A549 (cell line): ENCODE measurements around the gene CSE1L. TPM values are rescaled to one million over a fixed set of nuclear protein-coding genes. Genes with fewer than 3 reads are reported as not detected.

Experiments used
- ATAC-seq, 2 experiments: fragments of 200-7000 bp in 1 of 2; fragments of >200 bp in 1 of 2; cut with Nextera tagmentation in 1 of 2; cut with Tn5 transposase in 1 of 2; 3 replicates each; pipeline versions ENCODE4 v1.8.0 to v1.9.1; 2018 to 2020; ENCODE audit warnings: mild to moderate bottlenecking in 1 of 2, moderate library complexity in 1 of 2
- CTCF ChIA-PET: fragments of 300-600 bp; sonication (Branson Sonifier 250); formaldehyde crosslinking; extraction: SDS; loops from one replicate; lab custom pipeline; 2021; ENCODE audit warnings: antibody characterized with exemption, inconsistent platforms; lab: Yijun Ruan, JAX
- POLR2A ChIA-PET: fragments of 350-600 bp; formaldehyde crosslinking; extraction: SDS; loops from one replicate; lab custom pipeline; 2021; ENCODE audit warnings: antibody characterized with exemption, inconsistent platforms; lab: Yijun Ruan, JAX
- DNase-seq, 2 experiments: peaks; one replicate each; pipeline versions ENCODE4 v3.0.0 to v3.0.0-alpha.2; 2011 to 2016; ENCODE audit warnings: low read depth in 1 of 2, low spot score in 1 of 2
- FAIRE-seq: peaks from 2 replicates; lab custom pipeline; 2011; peaks lifted over from hg19 to GRCh38; lab: Jason Lieb, UNC
- H3K27ac ChIP-seq, 2 experiments: fragments of >200 bp; sonication (Bioruptor Twin); formaldehyde crosslinking; 3 replicates each; pipeline ENCODE4 v1.5.1; 2016 to 2017
- H3K4me1 ChIP-seq: fragments of >200 bp; sonication (Bioruptor Twin); formaldehyde crosslinking; 3 replicates; pipeline ENCODE4 v1.6.1; 2016
- H3K4me2 ChIP-seq: fragments of >200 bp; sonication (Bioruptor Twin); formaldehyde crosslinking; 3 replicates; pipeline ENCODE4 v1.6.1; 2016
- H3K4me3 ChIP-seq: fragments of >200 bp; sonication (Bioruptor Twin); formaldehyde crosslinking; 3 replicates; pipeline ENCODE4 v1.5.1; 2016
- H3K9me3 ChIP-seq: fragments of >200 bp; sonication (Bioruptor Twin); formaldehyde crosslinking; 3 replicates; pipeline ENCODE4 v1.6.1; 2016
- BHLHE40 ChIP-seq: IDR thresholded peaks from 2 replicates; pipeline ENCODE4 v1.6.1; 2012; ENCODE audit warnings: low read depth, low read length, inconsistent platforms
- CBX2 ChIP-seq: fragments of 200-600 bp; sonication (generic); IDR thresholded peaks from 2 replicates; pipeline ENCODE4 v1.6.1; 2016; ENCODE audit warnings: low read depth, mild to moderate bottlenecking, borderline replicate concordance
- CBX8 ChIP-seq: fragments of 200-600 bp; sonication (generic); IDR thresholded peaks from 2 replicates; pipeline ENCODE4 v1.6.1; 2016
- CHD2 ChIP-seq: fragments of 150-350 bp; IDR thresholded peaks from 2 replicates; pipeline ENCODE4 v1.6.1; 2014; ENCODE audit warnings: low read length; ENCODE audit not compliant: partially characterized antibody
- EHF ChIP-seq: fragments of 250-450 bp; sonication (Bioruptor Pico); IDR thresholded peaks from 2 replicates; pipeline ENCODE4 v1.5.0; 2020; ENCODE audit warnings: mild to moderate bottlenecking
- EP300 ChIP-seq, 2 experiments: fragments of >200 bp; sonication (Bioruptor Twin); formaldehyde crosslinking; IDR thresholded peaks; 2 replicates in 1 of 2; 3 replicates in 1 of 2; pipeline ENCODE4 v1.6.1; 2016 to 2017
- GATA3 ChIP-seq: IDR thresholded peaks from 2 replicates; pipeline ENCODE4 v1.6.1; 2012; ENCODE audit warnings: borderline replicate concordance
- HEYL ChIP-seq: fragments of 250-450 bp; sonication (Bioruptor Pico); IDR thresholded peaks from 2 replicates; pipeline ENCODE4 v1.8.0; 2021; ENCODE audit warnings: mild to moderate bottlenecking, moderate library complexity
- HOXB13 ChIP-seq: fragments of 250-450 bp; sonication (Bioruptor Pico); IDR thresholded peaks from 2 replicates; pipeline ENCODE4 v1.5.0; 2020; ENCODE audit warnings: low read depth, mild to moderate bottlenecking, moderate library complexity
- HOXB5 ChIP-seq: fragments of 250-450 bp; sonication (Bioruptor Pico); IDR thresholded peaks from 2 replicates; pipeline ENCODE4 v1.5.0; 2020; ENCODE audit warnings: mild to moderate bottlenecking, moderate library complexity
- JUNB ChIP-seq: fragments of >200 bp; sonication (Bioruptor Twin); formaldehyde crosslinking; IDR thresholded peaks from 2 replicates; pipeline ENCODE4 v1.6.1; 2016
- MAFK ChIP-seq: fragments of 450-650 bp; IDR thresholded peaks from 2 replicates; pipeline ENCODE4 v1.6.1; 2014; ENCODE audit not compliant: partially characterized antibody
- NPAS2 ChIP-seq: fragments of 250-450 bp; sonication (Bioruptor Pico); IDR thresholded peaks from 2 replicates; pipeline ENCODE4 v1.8.0; 2022; ENCODE audit warnings: mild to moderate bottlenecking, moderate library complexity, borderline replicate concordance
- POLR2A ChIP-seq: IDR thresholded peaks from 2 replicates; pipeline ENCODE4 v1.6.1; 2012; ENCODE audit warnings: mild to moderate bottlenecking, low read length
- POLR2AphosphoS2 ChIP-seq: conservative IDR thresholded peaks from 2 replicates; pipeline ENCODE4 v1.6.1; 2012; ENCODE audit warnings: low read length, improper control_type of control experiment, inconsistent platforms
- SMC3 ChIP-seq: fragments of >200 bp; sonication (Bioruptor Twin); formaldehyde crosslinking; IDR thresholded peaks from 3 replicates; pipeline ENCODE4 v1.6.1; 2018; ENCODE audit warnings: inconsistent platforms
- ZFP36 ChIP-seq: fragments of 450-650 bp; IDR thresholded peaks from 2 replicates; pipeline ENCODE4 v1.6.1; 2014; ENCODE audit warnings: borderline replicate concordance; ENCODE audit not compliant: partially characterized antibody
- ZNF302 ChIP-seq: fragments of 250-450 bp; sonication (Bioruptor Pico); IDR thresholded peaks from 2 replicates; pipeline ENCODE4 v1.9.0; 2021; ENCODE audit warnings: inconsistent platforms, mild to moderate bottlenecking, moderate library complexity
- WGBS: methylation state at CpG from one replicate; pipeline ENCODE4 v1.1.6; 2017; ENCODE audit errors: missing lambda C conversion rate; 5-methylcytosine and 5-hydroxymethylcytosine counted together
- polyA plus RNA-seq, 4 experiments: library from polyadenylated mRNA; depleted of rRNA in 3 of 4; stranded (reverse); fragments of >200 nt; fragmentation: RNase III in 1 of 4; extraction: RNeasy Plus Mini Kit Qiagen cat#74134 plus additional on column Dnase treatment in 1 of 4; gene quantifications; 2 replicates in 3 of 4; 3 replicates in 1 of 4; pipeline ENCODE4 v1.2.3, GENCODE V29; 2011 to 2017
- TF ChIP-seq, protein P1 (sequence below): IDR thresholded peaks from 2 replicates; pipeline ENCODE4 v1.6.1; 2012
- TF ChIP-seq, protein P2 (sequence below): fragments of 150-350 bp; IDR thresholded peaks from 2 replicates; pipeline ENCODE4 v1.6.1; 2014; ENCODE audit warnings: low read depth, mild to moderate bottlenecking, low read length
- TF ChIP-seq, protein P3 (sequence below): fragments of 200-600 bp; sonication (generic); IDR thresholded peaks from 2 replicates; pipeline ENCODE4 v1.6.1; 2016; ENCODE audit warnings: antibody characterized with exemption, mild to moderate bottlenecking, moderate library complexity
- TF ChIP-seq, protein P4 (sequence below): fragments of 450-650 bp; IDR thresholded peaks from 2 replicates; pipeline ENCODE4 v1.6.1; 2014; ENCODE audit warnings: antibody characterized with exemption
- TF ChIP-seq, protein P5 (sequence below): fragments of >200 bp; sonication (Bioruptor Twin); formaldehyde crosslinking; IDR thresholded peaks from 2 replicates; pipeline ENCODE4 v1.6.1; 2016
- TF ChIP-seq, protein P6 (sequence below): IDR thresholded peaks from 2 replicates; pipeline ENCODE4 v1.6.1; 2012

The CSE1L gene
- polyA plus RNA-seq, 2 of the 4 experiments (the other 2 are of a cell fraction) = 116 to 125 TPM

DNA sequence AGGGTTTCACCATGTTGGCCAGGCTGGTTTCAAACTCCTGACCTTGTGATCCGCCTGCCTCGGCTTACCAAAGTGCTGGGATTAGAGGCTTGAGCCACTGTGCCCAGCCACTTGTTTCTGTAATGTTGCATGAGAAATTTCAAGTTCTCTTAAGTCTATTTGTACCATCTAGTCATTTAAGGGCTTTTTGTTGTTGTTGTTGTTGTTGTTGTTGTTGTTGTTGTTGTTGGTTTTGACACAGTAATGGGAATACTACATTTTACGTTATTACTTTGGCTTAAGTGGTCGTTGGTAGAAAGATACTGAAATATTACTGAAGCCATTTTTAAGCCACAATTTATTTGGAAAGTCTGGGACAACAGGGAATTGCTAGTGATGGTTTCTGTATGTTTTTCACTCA is 52.0 kb downstream of the CSE1L start:
- no peak for ATAC-seq
- H3K4me3 ChIP-seq = no peak overlapping the region
- no peaks in the 10 kb centered on the region for H3K4me1 ChIP-seq
- TF ChIP-seq HEYL (CRISPR knock-in tag) = no peak
- no peak for TF ChIP-seq POLR2A
- no peak for TF ChIP-seq ZNF302 (CRISPR knock-in tag)
- TF ChIP-seq, protein P1, sequence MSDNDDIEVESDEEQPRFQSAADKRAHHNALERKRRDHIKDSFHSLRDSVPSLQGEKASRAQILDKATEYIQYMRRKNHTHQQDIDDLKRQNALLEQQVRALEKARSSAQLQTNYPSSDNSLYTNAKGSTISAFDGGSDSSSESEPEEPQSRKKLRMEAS = no peak
- no peak for TF ChIP-seq CBX8
- no peak for TF ChIP-seq ZFP36
- TF ChIP-seq, protein P2, sequence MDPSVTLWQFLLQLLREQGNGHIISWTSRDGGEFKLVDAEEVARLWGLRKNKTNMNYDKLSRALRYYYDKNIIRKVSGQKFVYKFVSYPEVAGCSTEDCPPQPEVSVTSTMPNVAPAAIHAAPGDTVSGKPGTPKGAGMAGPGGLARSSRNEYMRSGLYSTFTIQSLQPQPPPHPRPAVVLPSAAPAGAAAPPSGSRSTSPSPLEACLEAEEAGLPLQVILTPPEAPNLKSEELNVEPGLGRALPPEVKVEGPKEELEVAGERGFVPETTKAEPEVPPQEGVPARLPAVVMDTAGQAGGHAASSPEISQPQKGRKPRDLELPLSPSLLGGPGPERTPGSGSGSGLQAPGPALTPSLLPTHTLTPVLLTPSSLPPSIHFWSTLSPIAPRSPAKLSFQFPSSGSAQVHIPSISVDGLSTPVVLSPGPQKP = no peak
- TF ChIP-seq MAFK = no peak
- TF ChIP-seq NPAS2 (CRISPR knock-in tag) = no peak
- no peak for TF ChIP-seq HOXB5 (CRISPR knock-in tag)
- no peak for TF ChIP-seq SMC3
- POLR2A ChIA-PET = no interaction called here
- 96% methylated on average over 4 of the region's 4 CpGs for WGBS
- DNase-seq = no peak
- H3K27ac ChIP-seq = no peak overlapping the region
- CTCF ChIA-PET = interaction anchor here (1.1 to 1.5 kb wide), 2 partner anchors 12 to 119 kb away, joined by 3 read pairs; no protein-coding TSS in a partner anchor
- no peaks in the 10 kb centered on the region for H3K9me3 ChIP-seq
- no peak overlapping the region for H3K4me2 ChIP-seq
- FAIRE-seq = no peak

DNA sequence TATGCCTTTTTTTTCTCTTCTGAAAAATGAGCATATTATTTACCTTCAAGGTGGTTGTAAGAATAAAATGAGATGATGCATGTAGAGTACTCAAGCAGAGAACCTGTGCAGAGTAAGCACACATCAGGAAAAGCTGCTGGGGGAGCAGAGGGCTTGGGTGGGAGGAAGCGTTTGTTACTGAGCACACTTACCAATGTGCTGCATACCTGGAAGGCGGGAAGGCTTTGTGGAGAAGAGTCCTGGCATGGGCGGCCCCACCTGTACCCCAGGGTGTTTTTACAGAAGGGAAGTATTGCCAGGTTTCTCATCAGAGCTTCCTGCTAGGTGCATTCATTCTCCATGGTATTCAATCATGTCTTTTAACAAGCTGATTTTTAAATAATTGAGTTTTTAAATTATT is 52.9 kb downstream of the CSE1L start:
- Histone ChIP-seq H3K27ac (no peak overlapping the region), H3K4me3 (no peak overlapping the region), H3K4me1 (no peaks in the 10 kb centered on the region), H3K4me2 (no peak overlapping the region), H3K9me3 (no peaks in the 10 kb centered on the region)
- ChIA-PET CTCF (interaction anchor here (0.5 to 0.8 kb wide), 4 partner anchors 19 to 238 kb away, joined by 3 to 4 read pairs (median 3); no protein-coding TSS in a partner anchor), POLR2A (no interaction called here)
- ATAC-seq = no peak
- no peak for DNase-seq
- no peak for FAIRE-seq
- TF ChIP-seq, protein P3, sequence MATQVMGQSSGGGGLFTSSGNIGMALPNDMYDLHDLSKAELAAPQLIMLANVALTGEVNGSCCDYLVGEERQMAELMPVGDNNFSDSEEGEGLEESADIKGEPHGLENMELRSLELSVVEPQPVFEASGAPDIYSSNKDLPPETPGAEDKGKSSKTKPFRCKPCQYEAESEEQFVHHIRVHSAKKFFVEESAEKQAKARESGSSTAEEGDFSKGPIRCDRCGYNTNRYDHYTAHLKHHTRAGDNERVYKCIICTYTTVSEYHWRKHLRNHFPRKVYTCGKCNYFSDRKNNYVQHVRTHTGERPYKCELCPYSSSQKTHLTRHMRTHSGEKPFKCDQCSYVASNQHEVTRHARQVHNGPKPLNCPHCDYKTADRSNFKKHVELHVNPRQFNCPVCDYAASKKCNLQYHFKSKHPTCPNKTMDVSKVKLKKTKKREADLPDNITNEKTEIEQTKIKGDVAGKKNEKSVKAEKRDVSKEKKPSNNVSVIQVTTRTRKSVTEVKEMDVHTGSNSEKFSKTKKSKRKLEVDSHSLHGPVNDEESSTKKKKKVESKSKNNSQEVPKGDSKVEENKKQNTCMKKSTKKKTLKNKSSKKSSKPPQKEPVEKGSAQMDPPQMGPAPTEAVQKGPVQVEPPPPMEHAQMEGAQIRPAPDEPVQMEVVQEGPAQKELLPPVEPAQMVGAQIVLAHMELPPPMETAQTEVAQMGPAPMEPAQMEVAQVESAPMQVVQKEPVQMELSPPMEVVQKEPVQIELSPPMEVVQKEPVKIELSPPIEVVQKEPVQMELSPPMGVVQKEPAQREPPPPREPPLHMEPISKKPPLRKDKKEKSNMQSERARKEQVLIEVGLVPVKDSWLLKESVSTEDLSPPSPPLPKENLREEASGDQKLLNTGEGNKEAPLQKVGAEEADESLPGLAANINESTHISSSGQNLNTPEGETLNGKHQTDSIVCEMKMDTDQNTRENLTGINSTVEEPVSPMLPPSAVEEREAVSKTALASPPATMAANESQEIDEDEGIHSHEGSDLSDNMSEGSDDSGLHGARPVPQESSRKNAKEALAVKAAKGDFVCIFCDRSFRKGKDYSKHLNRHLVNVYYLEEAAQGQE = no peak
- TF ChIP-seq, protein P4, sequence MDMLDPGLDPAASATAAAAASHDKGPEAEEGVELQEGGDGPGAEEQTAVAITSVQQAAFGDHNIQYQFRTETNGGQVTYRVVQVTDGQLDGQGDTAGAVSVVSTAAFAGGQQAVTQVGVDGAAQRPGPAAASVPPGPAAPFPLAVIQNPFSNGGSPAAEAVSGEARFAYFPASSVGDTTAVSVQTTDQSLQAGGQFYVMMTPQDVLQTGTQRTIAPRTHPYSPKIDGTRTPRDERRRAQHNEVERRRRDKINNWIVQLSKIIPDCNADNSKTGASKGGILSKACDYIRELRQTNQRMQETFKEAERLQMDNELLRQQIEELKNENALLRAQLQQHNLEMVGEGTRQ = no peak
- no peak for TF ChIP-seq SMC3
- TF ChIP-seq, protein P5, sequence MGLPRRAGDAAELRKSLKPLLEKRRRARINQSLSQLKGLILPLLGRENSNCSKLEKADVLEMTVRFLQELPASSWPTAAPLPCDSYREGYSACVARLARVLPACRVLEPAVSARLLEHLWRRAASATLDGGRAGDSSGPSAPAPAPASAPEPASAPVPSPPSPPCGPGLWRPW = no peak
- no peak for TF ChIP-seq MAFK
- TF ChIP-seq ZFP36 = no peak
- TF ChIP-seq POLR2AphosphoS2 = no peak
- no peak for TF ChIP-seq CBX8
- no peak for TF ChIP-seq GATA3
- TF ChIP-seq JUNB = no peak
- TF ChIP-seq EP300 (IDR thresholded peaks at IDR 0.05) = no peak
- no peak for TF ChIP-seq CBX2
- TF ChIP-seq EHF (CRISPR knock-in tag) = no peak
- no peak for TF ChIP-seq BHLHE40
- TF ChIP-seq CHD2 = no peak
- TF ChIP-seq, protein P6, sequence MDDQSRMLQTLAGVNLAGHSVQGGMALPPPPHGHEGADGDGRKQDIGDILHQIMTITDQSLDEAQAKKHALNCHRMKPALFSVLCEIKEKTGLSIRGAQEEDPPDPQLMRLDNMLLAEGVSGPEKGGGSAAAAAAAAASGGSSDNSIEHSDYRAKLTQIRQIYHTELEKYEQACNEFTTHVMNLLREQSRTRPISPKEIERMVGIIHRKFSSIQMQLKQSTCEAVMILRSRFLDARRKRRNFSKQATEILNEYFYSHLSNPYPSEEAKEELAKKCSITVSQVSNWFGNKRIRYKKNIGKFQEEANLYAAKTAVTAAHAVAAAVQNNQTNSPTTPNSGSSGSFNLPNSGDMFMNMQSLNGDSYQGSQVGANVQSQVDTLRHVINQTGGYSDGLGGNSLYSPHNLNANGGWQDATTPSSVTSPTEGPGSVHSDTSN = no peak
- no peak for TF ChIP-seq HOXB13 (CRISPR knock-in tag)
- WGBS = 91% methylated on average over 3 of the region's 3 CpGs
